Renal pelvis (tissue), 4 donors: ENCODE results near the gene KIF26B. TPM values are rescaled to one million over a fixed set of nuclear protein-coding genes. Genes with fewer than 3 reads are reported as not detected.

Source experiments
- DNase-seq: peaks from one replicate; pipeline ENCODE4 v3.0.0-alpha.2; 2013
- polyA plus RNA-seq, 3 donors: library from polyadenylated mRNA; unstranded; fragments of 120-200 nt; gene quantifications; one replicate each; pipeline ENCODE4 v1.2.1, GENCODE V29; 2013; ENCODE audit not compliant: insufficient read length in 3 of 3

The KIF26B gene
- polyA plus RNA-seq, 3 donors: 29.9 to 39.3 (median 34.1) TPM

DNA sequence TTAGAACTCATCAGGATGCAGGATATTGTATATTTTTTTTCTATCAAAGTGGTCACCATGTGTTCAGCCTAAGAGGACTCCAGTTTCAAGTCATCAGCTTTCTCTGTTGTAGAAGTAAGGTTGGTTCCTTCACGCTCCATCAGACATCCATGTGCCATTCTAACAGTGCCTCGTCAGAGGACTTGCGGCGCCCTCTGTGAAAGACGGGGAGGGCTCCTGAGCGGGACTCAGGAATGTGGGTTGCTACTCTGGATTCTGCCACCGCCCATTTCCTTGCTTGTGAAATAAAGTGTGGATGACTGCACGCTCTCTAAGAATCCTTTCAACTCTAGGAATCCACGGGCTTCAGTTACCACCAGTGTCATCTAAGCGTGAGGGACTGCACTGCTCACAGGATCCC, 593.5 kb downstream of the KIF26B start:
- DNase-seq: no peak

GRCh38 chr1:245748646-245749045, 593.9 kb downstream of the KIF26B start:
- DNase-seq: no peak

DNA sequence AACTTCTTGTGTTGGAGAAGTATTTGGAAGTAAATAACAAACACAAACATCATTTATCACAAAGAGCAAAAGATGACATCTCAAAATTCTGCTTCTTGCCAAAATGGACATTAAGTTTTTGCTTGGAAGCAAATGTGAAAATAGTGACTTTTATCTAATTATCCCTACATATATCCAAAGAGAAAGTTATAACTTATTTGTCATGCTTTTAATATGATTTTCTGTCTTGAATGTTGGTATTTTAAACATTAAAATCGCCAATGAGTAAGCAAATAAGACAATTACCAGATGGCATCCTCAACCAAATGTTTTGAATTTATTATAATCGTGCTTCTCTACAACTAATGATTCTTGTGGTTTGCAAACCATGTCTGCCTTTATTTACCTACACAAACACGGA, 594.3 kb downstream of the KIF26B start:
- no peak for DNase-seq

- DNase-seq: no peak
Measured at GRCh38 chr1:245750261-245750660, 595.5 kb downstream of the KIF26B start.

DNA sequence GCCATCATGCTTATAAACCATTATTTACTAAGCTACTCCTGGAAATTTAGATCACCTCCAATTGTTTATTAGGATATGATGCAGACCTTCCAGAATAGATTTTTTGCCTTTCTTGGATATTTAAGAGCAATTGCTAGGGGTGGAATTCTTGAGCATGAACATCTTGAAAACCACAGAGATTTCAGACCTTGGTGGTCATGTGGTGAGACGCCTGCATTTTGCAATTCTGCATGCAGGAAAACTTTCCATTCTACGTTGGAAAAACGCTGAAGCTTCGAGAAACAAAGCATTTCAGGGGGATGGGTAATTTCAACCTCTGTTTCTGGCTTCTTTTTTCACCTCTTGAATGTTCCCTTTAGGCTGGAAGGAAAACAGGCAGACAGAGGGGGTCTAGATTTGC, 596.3 kb downstream of the KIF26B start:
- no peak for DNase-seq

GRCh38 chr1:245751726-245752470, 597.1 kb downstream of the KIF26B start:
- no peak for DNase-seq

GRCh38 chr1:245752561-245752960, 597.8 kb downstream of the KIF26B start:
- no peak for DNase-seq

DNA sequence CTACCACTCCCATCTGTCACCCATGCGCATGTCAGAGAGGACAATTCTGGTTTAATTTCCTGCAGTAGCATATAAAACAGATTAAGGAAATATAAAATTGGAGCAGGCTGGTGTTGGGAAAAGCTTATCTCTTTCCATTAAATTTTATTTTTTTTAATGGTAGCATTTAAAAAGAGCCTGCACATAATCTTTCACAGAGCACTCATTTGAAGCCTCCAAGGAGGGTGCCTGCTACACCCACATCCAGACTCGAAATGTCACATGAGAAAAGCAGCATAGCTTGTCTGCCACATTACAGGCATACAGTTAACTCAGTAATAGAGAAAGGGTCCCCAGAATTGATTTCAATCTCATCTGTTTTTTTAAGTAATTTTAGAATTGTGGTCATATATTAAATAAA, 599.0 kb downstream of the KIF26B start:
- DNase-seq: no peak

GRCh38 chr1:245754463-245754961, 599.7 kb downstream of the KIF26B start:
- DNase-seq: no peak
